GM12874 (cell line): ENCODE measurements around the gene MYCBP.

ENCODE experiments used
- CTCF ChIP-seq: IDR thresholded peaks from 2 replicates; pipeline ENCODE4 v1.5.1; 2011; ENCODE audit warnings: low read depth, mild to moderate bottlenecking, control low read depth, low read length, moderate library complexity; ENCODE audit not compliant: insufficient read depth

MYCBP gene

GRCh38 chr1:38817267-38818174 is 55.6 kb downstream of the MYCBP start:
- no peak for TF ChIP-seq CTCF

- TF ChIP-seq CTCF: no peak
Observed at GRCh38 chr1:38815903-38816627, 57.1 kb downstream of the MYCBP start.

- no peak for TF ChIP-seq CTCF
Observed at GRCh38 chr1:38814984-38815464, 58.1 kb downstream of the MYCBP start.

GRCh38 chr1:38814444-38814983 is 58.6 kb downstream of the MYCBP start:
- no peak for TF ChIP-seq CTCF

GRCh38 chr1:38812981-38813380 is 60.2 kb downstream of the MYCBP start:
- TF ChIP-seq CTCF: no peak
